ENCODE data around the gene FHOD3.
A peak's percentile ranks its signal among the peaks of the same experiment; 100 is the strongest.
"Not testable (repeated sequence)": the region's sequence is repeated elsewhere in the genome, so short reads cannot be mapped to it uniquely, and the experiment has no call there.

FHOD3 gene

DNA sequence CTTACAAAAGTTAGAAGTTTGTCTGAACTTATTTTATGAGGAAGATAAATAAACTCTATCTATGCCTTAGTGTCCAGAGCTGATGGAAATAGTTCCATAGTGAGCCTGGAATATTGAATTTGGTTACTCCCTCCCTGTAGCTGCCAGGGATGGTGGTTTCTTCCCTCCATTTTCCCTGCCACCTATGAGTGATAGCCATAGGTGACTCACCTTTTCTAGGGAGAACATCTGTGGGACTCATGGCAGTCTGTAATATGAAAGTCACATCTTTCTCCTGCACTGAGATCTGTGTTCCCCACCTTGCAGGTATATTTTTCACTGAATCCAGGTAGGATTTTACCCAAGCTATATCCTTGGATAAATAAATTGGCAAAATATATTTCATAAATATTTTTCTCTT lies 382.5 kb downstream of the FHOD3 start:
- DNase-seq, result no peak

DNA sequence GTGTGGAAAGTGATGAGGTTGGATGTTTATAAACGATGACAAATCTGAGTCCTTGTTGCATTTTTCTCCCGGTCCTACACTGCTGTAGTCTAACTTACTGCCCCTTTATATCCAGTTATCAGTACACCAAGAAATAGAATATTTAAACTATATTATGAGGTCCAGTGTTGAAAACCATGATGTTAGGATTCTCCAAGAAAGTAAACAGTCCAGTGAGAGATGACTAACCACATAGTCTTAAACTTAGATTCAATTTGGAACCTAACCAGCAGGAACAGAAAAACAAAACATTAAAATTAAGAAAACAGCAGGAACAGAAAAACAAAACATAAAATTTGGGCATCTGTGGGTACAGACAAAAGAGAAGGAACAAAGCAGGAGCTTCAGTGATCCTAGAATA lies 388.1 kb downstream of the FHOD3 start:
- no peak for DNase-seq

DNA sequence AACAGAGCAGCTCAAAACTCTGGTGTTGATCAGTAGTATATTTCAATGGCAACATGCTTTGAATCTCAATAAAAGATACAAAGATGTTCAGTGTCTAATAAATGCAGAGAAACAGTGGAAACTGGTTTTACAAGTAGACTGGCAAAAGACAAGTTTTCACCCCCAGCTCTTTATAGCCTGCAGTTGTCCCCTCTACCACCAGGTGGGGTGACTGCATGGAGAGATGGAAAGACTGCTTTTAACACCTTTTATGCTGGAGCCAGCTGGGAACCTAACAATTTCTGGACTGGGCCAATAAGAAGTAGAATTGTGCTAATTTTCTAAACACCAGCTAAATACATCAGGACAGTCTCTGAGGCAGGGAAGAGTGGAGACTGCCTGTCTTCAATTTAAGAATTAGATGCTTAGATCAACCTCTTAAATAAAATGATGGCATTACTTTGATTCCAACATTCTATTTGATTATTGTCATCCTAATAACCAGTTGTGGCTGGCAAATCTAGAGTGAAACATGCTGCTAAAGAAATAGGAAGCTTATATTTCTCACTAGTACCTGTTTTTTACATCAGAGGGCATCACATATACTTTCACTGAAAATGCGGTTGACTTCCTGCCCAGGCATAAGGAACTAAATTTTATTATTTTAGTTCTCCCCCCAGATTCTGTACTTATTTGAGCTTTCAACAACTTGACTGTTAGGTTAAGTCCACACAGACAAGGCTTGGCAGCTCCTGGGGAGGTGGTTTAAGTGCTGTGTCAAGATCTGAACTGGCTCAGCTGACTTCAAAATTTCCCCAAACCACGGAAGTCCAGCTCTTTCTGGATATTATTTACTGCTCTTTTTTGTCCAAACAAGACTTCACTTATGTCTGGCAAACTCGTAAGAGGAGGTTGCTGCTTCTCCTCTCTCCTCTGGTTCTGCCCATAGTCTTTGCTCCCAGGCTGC lies 390.8 kb downstream of the FHOD3 start:
- peak in 1 of 2 experiments; percentile 22 for DNase-seq

DNA sequence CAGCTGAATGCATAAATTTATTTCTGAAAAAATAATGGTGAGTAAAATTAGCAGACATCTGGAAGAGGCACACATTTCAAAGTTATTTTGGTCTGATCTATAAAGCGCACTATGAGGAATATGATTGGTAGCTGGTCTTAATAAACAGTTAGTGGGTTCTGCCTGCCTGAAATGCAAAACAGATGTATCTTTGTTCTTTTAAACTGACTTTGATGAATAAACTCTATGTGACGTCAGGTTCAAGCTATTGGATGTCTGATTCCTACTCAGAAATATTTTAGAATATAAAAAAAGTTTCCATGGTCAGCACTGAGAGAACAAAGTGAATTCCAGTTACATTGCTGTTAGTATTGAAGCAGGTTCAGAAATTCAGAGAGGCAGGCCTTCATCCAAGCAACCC lies 394.9 kb downstream of the FHOD3 start:
- DNase-seq, result no peak

DNA sequence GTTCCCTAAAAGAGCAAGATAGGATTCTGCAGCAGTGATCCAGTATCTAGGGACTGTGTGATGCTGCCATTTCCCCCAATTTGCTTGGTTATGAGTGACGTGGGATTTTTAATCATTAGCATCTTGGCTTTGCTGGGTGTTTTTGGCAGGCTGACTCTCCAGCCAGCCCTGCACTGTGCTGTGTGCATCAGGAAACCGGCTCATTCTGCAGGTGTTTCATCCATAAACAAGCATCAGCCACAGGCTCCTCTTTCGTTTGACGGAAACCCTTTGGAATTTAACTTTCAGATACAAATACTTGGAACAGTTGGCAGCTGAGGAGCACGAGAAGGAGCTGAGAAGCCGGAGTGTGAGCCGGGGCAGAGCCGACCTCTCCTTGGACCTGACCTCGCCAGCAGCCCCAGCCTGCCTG lies 395.4 kb downstream of the FHOD3 start:
- DNase-seq, result no peak

DNA sequence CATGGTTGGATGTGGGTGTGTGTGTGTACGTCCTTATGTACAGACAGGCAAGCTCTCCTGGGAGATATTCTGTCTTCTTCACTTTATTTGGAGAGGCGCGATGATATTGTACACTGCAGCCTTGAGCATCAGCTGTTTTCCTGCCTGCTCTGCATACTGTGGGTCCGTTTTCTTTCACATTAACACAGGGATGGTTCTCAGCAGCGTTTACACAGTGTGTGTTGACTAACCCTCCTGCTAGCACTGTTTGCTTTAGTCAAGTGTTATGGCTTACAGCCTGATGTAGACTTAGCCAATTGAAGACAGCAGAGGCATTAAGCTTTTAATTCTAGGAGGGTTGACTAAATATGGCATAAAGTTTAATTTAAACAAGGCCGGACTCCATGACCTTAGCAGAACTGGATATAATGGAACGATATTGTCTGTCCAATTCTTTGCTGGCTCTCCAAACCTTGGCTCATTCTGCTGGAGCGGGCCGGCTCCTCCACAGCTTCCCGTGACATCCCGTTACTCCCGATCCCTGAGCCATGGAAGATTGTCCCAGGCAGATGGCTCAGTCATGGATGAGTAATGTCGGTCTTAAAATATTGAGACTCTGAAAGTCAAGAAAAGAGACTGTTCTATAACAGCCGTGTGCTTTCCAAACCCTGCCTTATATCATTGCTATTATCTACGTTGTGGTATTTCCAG lies 396.6 kb downstream of the FHOD3 start:
- DNase-seq, result no peak

DNA sequence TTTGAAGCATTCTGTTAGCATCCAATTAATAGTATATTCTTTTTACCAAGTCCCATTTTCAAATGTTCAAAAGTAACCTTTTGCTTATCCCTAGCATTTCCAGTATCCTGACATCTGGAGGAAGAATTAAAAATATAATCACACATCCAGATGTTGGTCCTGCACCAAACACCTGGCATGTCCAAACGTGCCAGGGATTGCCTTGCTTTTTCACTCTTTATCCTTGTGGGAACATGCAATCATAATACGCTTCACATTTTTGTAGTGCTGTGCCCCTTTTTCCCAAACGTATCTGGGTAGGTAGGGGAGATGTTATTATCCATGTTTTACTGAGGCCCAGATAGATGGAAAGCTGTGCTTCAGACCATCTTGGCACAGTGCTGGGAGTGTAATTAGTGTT lies 398.3 kb downstream of the FHOD3 start:
- no peak for DNase-seq

DNA sequence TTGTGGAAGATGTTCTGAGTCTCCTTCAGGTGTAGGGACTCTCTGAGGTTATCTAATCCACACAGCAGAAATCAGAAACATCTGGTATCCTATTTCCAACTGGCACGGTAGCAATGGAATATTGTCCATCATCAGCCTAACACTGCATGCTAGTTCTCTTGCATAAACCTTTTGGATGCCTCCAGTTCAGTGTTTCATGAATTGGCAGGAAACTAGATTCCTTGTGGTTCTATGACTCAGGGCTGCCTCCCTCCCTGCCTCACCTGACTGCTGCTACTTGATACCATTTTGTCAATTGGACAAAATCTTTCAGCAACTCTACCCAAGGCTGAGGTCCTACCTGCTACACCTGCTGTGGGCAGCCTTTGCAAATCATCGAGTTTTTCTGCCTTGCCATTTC lies 400.4 kb downstream of the FHOD3 start:
- DNase-seq, result no peak

DNA sequence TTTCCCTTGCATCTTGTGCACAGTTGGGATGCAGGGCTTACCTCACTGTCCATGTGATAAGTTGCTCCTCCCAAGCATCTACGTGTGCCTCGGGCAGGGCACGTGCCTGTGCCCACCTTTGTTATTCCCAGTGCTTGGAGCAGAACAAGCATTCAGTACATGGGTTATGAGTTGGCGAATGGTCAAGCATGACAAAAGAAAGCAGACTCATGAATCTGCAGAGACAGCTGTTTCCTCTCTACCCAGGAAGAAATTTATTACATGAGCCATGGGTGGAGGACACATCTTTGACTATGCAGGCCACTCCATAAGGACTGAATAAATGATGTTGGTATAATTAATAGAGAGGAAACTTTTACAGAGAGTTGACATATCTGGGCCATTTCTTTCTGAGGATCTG lies 403.4 kb downstream of the FHOD3 start:
- no peak for DNase-seq

DNA sequence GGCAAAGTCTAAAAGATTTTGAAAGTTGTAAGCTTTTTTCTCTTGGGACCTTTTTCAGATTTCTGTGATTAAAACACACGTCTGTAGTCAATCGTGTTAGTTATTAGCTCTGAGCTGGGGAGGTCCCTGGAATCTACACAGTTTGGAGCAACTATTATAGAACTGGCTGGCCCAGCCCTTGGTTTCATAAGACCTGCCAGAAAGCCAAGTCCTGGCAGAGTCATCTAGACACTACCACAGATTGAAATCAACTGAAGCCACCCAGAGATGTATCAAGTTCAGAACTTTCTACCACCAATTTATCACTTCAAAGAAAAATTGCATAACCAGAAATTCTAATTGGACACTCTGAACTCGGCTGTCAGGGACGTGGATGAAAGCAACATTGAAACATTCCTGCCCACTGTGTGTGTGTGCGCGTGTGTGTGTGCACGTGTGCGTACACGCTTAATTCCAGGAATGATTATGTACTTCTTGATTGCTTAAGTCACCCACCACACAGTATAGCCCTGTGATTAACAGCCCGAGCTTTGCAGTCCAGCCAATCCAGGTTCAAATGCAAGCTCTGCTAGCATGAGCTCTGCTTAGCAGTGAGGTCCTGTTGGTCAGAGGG lies 405.0 kb downstream of the FHOD3 start:
- DNase-seq, result no peak

DNA sequence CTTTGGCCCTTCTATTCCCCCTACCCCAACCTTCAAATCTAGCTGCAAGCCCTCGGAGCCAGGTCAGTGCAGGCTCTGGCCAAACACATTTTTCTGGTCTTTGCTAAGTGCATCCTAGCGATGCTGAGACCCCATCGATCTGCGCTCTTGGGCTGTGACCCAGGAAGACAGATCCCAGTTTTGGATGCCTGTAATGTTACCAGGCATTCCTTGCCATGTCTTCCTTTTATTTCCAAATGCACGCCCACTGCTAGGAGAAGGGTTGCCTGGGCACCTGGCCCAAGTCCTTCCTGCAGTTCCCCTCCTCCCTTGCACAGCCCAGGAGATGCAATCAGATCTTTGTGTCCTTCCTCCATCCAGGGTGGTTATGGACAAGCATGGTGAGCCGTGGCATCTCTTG lies 406.6 kb downstream of the FHOD3 start:
- no peak for DNase-seq

DNA sequence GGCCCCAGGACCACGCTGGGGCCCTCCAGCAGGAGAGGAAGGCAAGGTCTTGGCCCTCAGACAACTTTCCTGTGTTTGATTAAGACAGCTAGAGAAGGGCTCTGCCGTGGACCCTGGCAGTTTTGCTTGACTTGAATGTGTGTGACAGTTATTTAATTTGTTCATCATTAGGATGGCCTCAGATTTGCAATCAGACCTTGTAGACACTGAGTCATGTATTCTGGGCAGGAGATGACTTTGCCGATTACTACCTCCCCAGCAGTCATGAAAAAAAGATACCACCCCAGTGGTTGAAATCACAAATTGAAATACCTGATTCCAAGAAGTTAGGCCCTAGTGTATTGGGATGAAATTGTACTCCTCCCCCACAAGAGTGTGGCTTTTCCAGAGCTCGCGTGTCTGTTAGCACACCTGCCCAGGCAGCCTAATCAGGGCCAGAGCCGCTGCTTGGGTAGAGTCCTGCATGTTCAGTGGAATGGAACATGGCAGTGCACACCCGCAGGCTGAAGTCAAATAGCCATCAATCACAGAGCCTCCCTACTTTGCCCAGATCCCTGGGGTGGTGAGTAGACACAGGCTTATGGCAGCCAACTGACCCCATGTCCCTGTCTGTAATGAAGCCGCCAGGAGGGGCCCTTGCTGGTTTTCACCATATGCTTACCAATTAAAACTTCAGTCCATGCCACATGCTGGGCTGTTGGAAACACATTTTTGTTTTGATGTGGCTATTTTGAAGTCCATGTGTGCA lies 408.8 kb downstream of the FHOD3 start:
- no peak for DNase-seq

DNA sequence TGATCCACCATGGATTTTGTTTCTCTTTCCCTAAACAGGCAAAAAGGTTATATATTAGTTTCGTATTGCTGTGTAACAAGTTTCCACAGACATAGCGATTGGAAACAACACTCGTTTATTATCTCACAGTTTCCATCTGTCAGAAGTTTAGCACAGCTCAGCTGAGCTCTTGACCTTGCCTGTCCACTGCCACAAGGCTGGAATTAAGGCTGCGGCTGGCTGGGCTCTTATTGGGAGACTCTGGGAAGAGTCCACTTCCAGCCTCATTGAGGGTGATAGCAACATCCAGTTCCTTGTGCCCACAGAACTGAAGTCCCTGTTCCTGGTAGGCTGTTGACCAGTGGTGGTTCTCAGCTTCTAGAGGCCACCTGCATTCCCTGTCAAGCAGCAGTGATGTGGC lies 410.9 kb downstream of the FHOD3 start:
- no peak for DNase-seq

DNA sequence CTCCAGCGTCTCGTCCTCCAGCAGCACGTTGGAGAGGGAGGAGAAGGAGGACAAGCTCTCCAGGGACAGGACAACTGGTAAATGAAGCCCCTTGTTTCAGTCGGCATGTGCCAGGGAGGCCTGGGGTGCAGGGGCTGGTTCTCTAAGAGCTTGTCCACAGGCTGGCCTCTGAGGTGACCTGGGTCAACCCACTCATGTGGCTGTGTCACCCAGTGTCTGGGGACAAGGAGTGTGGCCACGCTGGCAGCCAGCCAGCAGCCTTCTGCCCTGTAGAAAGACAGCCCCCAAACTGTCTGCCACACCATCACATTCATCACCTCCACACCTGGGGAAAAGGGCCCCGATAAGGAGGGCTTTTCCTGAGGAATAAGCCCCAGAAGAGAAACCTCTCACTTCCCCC lies 411.8 kb downstream of the FHOD3 start:
- DNase-seq, result no peak

DNA sequence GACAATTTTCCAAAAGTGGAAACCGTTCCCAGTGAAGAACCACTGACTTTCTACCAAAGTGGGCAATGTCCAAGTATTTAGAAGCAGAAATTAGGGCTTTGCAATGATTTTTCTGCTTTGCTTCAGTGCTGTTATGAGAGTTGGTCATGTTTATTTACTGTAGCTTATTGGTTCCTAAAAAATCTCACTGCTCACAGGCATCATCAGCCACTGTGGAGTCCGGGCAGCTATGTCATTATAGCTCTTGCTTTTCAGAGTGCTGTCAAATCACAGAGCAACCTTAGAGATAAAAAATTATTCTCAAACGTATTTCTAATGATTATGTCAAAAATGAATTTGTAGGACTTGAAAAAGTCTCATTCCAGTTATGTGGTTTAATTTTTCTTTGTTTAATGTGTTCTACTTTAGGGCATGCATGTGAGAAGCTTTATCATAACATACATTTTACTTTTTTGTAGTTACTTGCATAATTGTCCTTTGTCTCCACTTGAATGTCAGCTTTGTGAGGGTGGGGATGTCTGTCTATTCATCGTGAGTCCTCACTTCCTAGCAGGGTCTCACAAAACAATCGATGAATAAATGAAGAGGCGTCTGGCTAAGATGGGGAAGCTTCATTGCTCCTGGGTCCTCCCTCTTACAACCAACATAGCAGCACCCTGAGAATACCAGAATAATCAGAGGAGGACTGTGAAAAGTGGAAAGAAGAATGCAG lies 413.7 kb downstream of the FHOD3 start:
- no peak for DNase-seq

DNA sequence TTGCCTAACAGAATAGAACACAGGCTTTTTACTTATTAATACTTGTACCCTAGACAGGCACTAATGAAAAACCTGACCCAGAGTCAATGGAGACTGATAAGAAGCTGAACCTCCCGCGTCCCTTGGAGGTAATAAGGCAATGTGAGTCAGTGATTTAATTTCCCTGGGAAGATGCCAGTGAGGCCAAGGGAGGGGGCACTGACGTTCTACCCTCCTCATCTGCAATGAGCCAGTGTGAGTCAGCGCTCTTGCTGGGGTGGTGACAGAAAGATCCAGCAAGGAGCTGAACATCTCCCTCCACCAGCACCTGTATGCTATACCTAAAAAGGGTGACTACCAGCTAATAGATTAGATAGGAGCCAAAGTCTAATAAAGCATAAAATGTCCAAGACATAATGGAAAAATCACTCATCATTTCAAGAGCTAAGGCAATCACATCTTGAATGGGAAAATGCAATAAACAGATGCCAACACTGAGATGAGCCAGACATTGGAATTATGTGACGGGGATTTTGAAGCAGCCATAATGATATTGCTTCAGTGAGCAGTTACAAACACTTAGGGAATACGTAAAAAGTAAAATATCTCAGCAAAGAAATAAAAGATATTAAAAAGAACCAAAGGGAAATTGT lies 414.4 kb downstream of the FHOD3 start:
- DNase-seq, result no peak

DNA sequence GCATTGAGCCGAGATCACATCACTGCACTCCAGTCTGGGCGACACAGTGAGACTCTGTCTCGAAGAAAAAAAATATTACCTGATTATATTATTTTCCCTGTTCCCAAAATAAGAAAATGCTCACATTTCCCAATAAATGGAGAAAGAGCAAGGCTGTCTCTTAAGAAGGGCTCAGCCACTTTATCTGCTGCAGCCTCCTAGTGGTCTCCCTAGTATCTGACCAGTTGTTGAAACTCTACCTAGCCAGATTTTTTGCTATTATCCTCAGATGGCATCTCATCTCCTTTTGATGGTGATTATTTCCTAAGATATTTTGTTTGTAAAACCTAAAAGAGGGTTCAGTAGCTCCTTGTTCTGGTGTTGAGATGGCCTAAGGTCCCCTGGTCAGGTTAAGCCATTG lies 417.0 kb downstream of the FHOD3 start:
- DNase-seq, result no peak

DNA sequence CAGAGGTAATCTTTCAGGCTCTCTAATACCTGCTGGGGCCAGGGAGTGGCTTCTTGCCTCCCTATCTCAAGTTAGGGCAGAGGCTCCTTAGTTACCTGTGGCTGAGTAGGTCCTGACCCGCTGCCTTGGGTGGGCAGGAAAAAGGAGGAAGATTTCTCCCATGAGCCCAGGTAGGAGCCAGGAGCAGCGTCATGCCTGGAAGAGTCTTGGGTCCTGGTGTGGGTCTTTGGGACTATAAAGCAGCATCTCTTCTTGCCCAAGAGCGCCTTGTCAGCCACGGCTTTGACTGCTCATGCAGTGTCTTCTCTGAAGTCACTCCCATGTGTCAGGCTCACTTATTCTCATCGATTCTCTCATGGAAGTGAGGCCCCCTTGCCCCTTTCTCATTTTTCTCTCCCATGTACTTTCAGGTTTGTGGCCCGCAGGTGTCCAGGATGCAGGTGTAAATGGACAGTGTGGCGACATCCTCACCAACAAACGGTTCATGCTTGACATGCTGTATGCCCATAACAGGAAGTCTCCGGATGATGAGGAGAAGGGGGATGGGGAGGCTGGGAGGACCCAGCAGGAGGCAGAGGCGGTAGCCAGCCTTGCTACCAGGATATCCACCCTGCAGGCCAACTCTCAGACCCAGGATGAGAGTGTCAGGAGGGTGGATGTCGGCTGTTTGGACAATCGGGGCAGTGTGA lies 420.1 kb downstream of the FHOD3 start:
- no peak for DNase-seq

DNA sequence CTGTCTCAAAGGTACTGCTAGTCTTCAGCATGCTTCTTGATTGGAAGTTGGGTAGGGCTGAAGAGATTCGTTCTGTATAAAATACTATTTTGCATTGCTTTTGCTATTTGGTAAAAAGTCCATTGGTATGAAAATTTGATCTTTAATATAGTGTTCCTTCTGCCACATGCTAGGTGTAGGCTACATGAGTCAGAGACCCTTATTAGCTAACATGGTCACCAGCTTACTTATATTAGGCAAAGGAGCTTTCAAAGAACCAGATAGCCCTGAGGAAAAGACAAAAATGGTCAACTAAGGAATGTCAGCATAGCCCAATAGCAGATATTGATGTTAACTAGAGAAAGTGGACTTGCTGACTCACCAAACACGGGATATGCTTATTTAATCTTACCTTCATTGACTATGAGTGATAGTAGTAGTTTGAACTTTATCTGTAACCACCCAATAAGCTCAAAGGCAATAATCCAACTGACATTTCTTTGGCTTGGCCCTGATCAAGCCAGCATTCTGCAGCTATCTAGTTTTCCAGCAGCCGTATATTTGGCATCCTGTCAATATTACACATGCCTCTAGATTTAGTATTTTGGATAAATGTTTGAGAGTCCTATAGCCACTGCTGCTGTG lies 421.3 kb downstream of the FHOD3 start:
- no peak for DNase-seq

DNA sequence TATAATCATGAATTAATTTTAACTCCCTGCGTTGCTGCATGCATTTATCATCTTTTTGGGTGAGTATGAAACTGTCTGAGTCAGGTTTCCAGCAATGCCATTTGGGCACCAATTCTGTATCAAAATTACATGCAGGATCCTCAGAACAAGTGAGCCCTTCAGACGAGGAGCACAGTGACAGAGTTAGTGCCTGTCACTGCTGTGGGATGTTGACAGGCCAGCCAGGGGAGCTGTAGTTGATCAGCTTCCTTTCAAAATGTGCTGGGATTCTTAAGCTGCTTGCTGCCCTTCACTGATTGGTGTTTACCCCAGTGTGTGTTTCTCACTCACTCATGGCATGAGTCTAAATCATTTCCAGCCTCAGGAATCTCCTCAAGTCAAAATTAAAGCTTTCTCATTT lies 422.1 kb downstream of the FHOD3 start:
- no peak for DNase-seq

DNA sequence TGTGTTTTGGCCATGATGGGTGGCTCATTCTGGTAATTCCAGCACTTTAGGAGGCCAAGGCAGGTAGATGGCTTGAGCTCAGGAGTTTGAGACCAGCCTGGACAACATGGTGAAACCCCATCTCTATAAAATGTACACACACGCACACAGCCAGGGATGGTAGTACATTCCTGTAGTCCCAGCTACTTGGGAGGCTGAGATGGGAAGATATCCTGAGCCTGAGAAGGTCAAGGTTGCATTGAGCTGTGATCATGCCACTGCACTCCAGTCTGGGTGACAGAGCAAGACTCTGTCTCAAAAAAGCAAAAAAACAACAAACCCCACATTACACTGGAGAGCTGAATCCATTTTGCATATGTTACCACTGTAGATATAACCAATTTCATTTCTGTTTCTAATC lies 423.8 kb downstream of the FHOD3 start:
- DNase-seq, result not testable (repeated sequence)

All from stimulated activated CD4-positive, alpha-beta T cell treated with anti-CD3 and anti-CD28 coated beads, Interleukin-4, amount 100 ng/mL, for 4 hours (primary cell).